ENCODE results near the gene UBL3.

UBL3 gene

GRCh38 chr13:29782798-29783197 is 67.6 kb downstream of the UBL3 start:
- Mint-ChIP-seq H3K9me3 (no peaks in the 10 kb centered on the region), H3K4me3 (no peak overlapping the region), H3K4me1 (peaks cover 19 to 34% of the 10 kb centered on the region in 2 donors), H3K27me3 (no peaks in the 10 kb centered on the region), H3K36me3 (no peaks in the 10 kb centered on the region), H3K27ac (no peak overlapping the region)
- DNase-seq (no peak), ATAC-seq (replicated peaks) (peak; percentile 81 to 96)

DNA sequence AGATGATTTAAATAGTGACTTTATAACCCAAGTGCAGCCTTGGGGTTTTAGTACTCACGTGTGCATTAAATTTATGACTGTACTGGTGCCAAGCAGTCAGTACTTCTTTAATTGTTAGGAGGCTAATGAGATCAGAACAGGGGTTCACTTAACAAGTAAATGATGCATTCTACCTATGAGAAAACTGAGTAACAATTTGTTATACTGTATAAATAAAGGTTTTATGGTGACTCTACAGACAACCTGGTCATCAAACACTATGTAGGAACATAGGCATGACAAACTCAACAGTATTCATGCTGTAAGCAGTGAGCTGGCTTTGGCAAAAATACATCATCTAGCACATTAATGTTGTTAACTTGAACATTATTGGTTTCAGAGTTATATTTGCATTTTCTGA is 75.6 kb downstream of the UBL3 start:
- ATAC-seq (replicated peaks) (no peak), DNase-seq (no peak)
- H3K4me1 Mint-ChIP-seq: peaks cover 9% of the 10 kb centered on the region in 2 donors
- peaks cover 2 to 4% of the 10 kb centered on the region in 2 donors for H3K36me3 Mint-ChIP-seq
- H3K27me3 Mint-ChIP-seq: no peaks in the 10 kb centered on the region
- no peak overlapping the region for H3K27ac Mint-ChIP-seq
- H3K9me3 Mint-ChIP-seq: no peaks in the 10 kb centered on the region
- H3K4me3 Mint-ChIP-seq: no peak overlapping the region

- no peak overlapping the region for H3K27ac Mint-ChIP-seq
- DNase-seq: no peak
- peaks cover 2 to 5% of the 10 kb centered on the region in 2 donors for H3K4me1 Mint-ChIP-seq
- H3K4me3 Mint-ChIP-seq: no peak overlapping the region
- no peaks in the 10 kb centered on the region for H3K9me3 Mint-ChIP-seq
- ATAC-seq (replicated peaks): peak; percentile 52 to 67
- H3K27me3 Mint-ChIP-seq: no peaks in the 10 kb centered on the region
- H3K36me3 Mint-ChIP-seq: peaks cover 9 to 10% of the 10 kb centered on the region in 2 donors
Observed at GRCh38 chr13:29771247-29771646, 79.2 kb downstream of the UBL3 start.

DNA sequence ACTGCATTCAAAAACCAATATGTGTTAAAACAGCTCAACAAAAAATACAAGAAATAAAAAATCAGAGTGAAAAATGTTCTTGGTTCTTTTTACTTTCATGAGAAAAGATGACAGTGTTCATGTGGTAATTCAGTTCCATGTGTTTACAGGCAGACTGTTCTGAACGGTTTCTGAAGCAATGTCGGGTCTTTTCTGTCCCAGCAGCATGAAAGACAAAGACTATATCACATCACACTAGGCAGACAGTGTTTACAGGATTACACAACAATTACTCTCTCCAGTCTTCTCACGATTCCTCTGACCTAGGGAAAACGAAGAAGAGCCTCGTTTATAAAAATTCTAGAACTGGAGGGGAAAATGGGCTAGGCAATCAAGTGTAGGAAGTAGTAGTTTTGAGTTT is 83.4 kb downstream of the UBL3 start:
- DNase-seq: no peak

DNA sequence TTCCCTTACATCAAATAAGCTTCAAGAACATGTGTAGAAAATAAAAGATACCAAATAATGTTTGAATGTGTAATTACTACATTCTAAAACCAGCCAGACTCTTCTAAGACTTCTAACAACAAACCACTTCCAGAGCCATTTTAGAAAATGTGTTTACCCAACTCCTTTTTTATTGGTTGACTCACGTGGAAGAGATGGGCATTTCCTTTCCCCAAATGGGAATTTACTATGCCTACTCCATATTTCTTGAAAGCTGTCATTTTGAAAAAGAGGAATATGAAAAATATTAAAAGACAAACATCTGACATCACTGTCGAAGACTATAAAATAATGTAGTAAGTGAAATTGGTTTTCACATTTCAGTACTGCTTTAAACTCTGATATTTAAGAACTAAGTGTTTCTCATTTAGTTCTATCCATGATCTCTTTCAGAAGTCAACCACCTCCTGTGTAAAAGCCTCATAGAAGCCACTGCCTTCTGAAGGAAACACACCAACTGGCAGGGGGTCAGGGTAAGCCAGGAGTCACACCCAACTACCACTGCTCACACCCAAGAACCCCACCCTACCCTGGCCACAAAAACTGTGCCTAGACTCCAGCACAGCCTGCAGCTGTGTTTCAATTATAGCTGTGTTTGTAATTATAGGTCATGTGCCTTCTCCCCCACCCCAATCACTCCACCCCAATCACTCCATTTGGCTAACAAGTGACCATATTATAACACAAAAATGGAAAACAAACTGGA is 86.8 kb downstream of the UBL3 start:
- Mint-ChIP-seq H3K36me3 (peaks cover 23 to 30% of the 10 kb centered on the region in 2 donors), H3K9me3 (peaks cover 3 to 9% of the 10 kb centered on the region in 2 donors), H3K27me3 (no peaks in the 10 kb centered on the region), H3K4me1 (peaks cover 8 to 22% of the 10 kb centered on the region in 2 donors), H3K4me3 (no peak overlapping the region), H3K27ac (no peak overlapping the region)
- no peak for ATAC-seq (replicated peaks)
- DNase-seq: no peak

More for the DNA sequence above, 83.4 kb downstream of the UBL3 start:
- H3K36me3 Mint-ChIP-seq: peaks cover 14 to 15% of the 10 kb centered on the region in 2 donors
- H3K27me3 Mint-ChIP-seq: no peaks in the 10 kb centered on the region
- ATAC-seq (replicated peaks): no peak
- no peak overlapping the region for H3K27ac Mint-ChIP-seq
- no peak overlapping the region for H3K4me3 Mint-ChIP-seq
- no peaks in the 10 kb centered on the region for H3K9me3 Mint-ChIP-seq
- peaks cover 2 to 9% of the 10 kb centered on the region in 2 donors for H3K4me1 Mint-ChIP-seq

DNA sequence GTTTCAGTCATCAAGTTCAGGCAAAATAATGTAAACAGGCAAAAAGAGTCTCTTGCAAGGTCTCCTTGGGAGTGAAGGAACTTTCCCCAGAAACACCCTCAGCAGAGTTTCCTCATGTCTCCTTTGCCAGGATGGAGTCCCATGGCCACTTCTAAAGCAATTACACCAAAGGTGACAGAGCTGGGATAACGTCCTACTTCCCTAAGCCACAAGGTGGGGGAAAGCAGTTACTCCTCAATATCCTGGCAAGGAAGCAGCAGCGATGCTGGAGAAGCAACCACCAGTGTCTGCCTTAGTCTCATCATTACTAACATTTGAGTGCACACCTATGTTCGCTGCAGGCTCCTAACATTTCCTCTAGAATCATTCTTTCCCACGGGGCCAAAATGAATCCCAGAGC is 88.6 kb downstream of the UBL3 start:
- Mint-ChIP-seq H3K4me3 (no peak overlapping the region), H3K9me3 (peaks cover 3 to 9% of the 10 kb centered on the region in 2 donors), H3K4me1 (peaks cover 10 to 24% of the 10 kb centered on the region in 2 donors), H3K27ac (no peak overlapping the region), H3K27me3 (no peaks in the 10 kb centered on the region), H3K36me3 (peaks cover 17 to 27% of the 10 kb centered on the region in 2 donors)
- no peak for DNase-seq
- ATAC-seq (replicated peaks): no peak

DNA sequence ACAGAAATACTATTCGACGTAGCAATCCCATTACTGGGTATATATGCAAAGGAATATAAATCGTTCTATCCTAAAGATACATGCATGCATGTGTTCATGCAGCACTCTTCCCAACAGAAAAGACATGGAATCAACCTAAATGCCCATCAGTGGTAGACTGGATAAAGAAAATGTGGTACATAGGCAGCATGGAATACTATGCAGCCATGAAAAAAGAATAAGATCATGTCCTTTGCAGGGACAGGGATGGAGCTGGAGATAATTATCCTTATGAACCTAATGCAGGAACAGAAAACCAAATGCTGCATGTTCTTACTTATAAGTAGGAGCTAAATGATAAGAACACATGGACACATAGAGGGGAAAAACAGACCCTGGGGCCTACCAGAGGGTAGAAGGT is 89.3 kb downstream of the UBL3 start:
- Mint-ChIP-seq H3K27me3 (no peaks in the 10 kb centered on the region), H3K9me3 (peaks cover 3 to 9% of the 10 kb centered on the region in 2 donors), H3K27ac (no peak overlapping the region), H3K36me3 (peaks cover 16 to 25% of the 10 kb centered on the region in 2 donors), H3K4me3 (no peak overlapping the region), H3K4me1 (peaks cover 10 to 24% of the 10 kb centered on the region in 2 donors)
- DNase-seq: no peak
- no peak for ATAC-seq (replicated peaks)

DNA sequence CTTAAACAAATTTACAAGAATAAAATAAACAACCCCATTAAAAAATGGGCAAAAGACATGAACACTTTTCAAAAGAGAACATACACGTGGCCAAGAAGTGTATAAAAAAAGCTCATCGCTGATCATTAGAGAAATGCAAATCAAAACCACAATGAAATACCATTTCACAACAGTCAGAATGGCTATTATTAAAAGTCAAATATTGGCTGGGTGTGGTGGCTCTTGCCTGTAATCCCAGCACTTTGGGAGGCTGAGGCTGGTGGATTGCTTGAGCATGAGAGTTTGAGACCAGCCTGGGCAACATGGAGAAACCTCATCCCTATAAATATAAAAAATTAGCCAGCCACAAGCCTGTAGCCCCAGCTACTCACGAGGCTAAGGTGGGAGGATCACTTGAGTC is 89.9 kb downstream of the UBL3 start:
- no peak overlapping the region for H3K27ac Mint-ChIP-seq
- H3K27me3 Mint-ChIP-seq: no peaks in the 10 kb centered on the region
- peaks cover 3 to 9% of the 10 kb centered on the region in 2 donors for H3K9me3 Mint-ChIP-seq
- peaks cover 10 to 24% of the 10 kb centered on the region in 2 donors for H3K4me1 Mint-ChIP-seq
- no peak overlapping the region for H3K4me3 Mint-ChIP-seq
- DNase-seq (no peak), ATAC-seq (replicated peaks) (no peak)
- peaks cover 16 to 25% of the 10 kb centered on the region in 2 donors for H3K36me3 Mint-ChIP-seq

GRCh38 chr13:29758531-29759114 is 91.8 kb downstream of the UBL3 start:
- peak; percentile 53 for DNase-seq
- peak overlapping the region; percentile 3 to 18 for H3K4me3 Mint-ChIP-seq
- peaks cover 3 to 10% of the 10 kb centered on the region in 2 donors for H3K9me3 Mint-ChIP-seq
- ATAC-seq (replicated peaks): peak; percentile 91 to 95
- H3K36me3 Mint-ChIP-seq: peaks cover 10 to 19% of the 10 kb centered on the region in 2 donors
- H3K27ac Mint-ChIP-seq: peak overlapping the region; percentile 82
- H3K27me3 Mint-ChIP-seq: no peaks in the 10 kb centered on the region
- H3K4me1 Mint-ChIP-seq: peaks cover 9 to 20% of the 10 kb centered on the region in 2 donors

- Mint-ChIP-seq H3K36me3 (peaks cover 8 to 16% of the 10 kb centered on the region in 2 donors), H3K4me3 (no peak overlapping the region), H3K4me1 (peaks cover 14 to 32% of the 10 kb centered on the region in 2 donors), H3K27me3 (no peaks in the 10 kb centered on the region), H3K9me3 (peaks cover 3 to 10% of the 10 kb centered on the region in 2 donors), H3K27ac (no peak overlapping the region)
- ATAC-seq (replicated peaks): no peak
- no peak for DNase-seq
Observed at GRCh38 chr13:29756506-29756905, 93.9 kb downstream of the UBL3 start.

DNA sequence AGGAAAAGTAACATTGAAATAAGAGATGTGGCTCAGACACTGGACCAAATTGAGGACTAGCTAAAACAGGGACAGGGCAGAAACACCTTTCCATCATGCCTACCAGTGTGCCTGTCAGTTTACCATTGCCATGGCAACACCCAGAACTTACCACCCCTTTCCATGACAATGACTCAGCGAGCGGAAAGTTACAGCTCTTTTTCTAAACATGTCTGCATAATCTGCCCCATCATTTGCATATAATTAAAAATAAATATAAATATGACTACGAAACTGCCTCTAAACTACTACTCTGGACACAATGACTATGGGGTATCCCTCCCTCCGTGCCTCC is 96.0 kb downstream of the UBL3 start:
- Mint-ChIP-seq H3K9me3 (peaks cover 0 to 1% of the 10 kb centered on the region in 2 donors), H3K27me3 (peaks cover 0 to 5% of the 10 kb centered on the region in 2 donors), H3K27ac (peak overlapping the region; percentile 32), H3K4me1 (peaks cover 11 to 27% of the 10 kb centered on the region in 2 donors), H3K36me3 (no peaks in the 10 kb centered on the region), H3K4me3 (no peak overlapping the region)
- no peak for ATAC-seq (replicated peaks)
- DNase-seq: no peak

DNA sequence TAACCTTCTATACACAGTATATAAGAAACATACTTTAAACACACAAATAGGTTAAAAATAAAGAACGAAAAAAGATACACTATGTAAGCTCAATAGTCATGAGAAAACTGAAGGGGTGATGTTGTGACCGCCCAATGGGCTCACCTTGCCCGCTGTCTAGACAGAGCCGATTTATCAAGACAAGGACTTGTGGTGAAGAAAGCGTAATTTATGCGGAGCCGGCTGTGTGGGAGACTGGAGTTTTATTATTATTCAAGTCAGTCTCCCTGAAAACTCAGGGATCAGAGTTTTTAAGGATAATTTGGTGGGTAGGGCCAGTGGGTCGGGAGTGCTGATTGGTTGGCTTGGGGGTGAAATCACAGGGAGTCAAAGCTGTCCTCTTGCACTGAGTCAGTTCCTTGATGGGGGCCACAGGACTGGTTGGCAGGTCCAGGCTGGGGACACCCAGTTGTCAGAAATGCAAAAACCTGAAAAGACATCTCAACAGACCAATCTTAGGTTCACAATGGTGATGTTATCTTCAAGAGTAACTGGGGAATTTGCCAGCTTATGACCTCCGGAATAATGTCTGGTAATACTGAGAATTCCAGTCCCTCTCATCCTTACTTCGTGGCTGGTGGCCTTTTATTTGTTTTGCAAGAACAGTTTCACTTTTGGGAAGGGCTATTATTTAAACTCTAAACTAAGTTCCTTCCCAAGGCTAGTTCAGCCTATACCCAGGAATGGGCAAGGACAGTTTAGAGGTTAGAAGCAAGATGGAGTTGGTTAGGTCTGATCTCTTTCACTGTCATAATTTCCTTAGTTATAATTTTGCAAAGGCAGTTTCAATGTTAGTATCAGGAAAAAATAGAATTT is 96.6 kb downstream of the UBL3 start:
- Mint-ChIP-seq H3K4me3 (no peak overlapping the region), H3K27ac (no peak overlapping the region), H3K4me1 (peaks cover 11 to 23% of the 10 kb centered on the region in 2 donors), H3K27me3 (peaks cover 0 to 5% of the 10 kb centered on the region in 2 donors), H3K9me3 (peaks cover 0 to 1% of the 10 kb centered on the region in 2 donors), H3K36me3 (no peaks in the 10 kb centered on the region)
- no peak for DNase-seq
- no peak for ATAC-seq (replicated peaks)

GRCh38 chr13:29752175-29752574 is 98.2 kb downstream of the UBL3 start:
- H3K4me3 Mint-ChIP-seq: no peak overlapping the region
- peaks cover 0 to 5% of the 10 kb centered on the region in 2 donors for H3K27me3 Mint-ChIP-seq
- H3K27ac Mint-ChIP-seq: no peak overlapping the region
- peaks cover 6 to 18% of the 10 kb centered on the region in 2 donors for H3K4me1 Mint-ChIP-seq
- peaks cover 0 to 1% of the 10 kb centered on the region in 2 donors for H3K9me3 Mint-ChIP-seq
- ATAC-seq (replicated peaks) (no peak), DNase-seq (no peak)
- no peaks in the 10 kb centered on the region for H3K36me3 Mint-ChIP-seq

DNA sequence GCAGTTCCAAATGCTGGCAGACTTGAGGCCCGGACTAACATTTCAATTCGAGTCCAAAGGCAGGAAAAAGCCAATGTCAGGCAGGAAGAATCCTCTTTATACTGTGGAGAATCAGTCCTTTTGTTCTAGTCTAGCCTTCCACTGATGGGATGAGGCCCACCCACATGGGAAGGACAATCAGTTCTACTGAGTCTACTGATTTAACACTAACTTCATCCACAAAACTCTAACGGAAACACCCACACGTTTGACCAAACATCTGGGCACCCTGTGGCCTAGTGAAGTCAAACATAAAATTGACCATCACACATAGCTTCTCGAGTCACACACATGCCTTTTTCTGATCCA is 100.3 kb downstream of the UBL3 start:
- Mint-ChIP-seq H3K4me1 (peaks cover 6 to 18% of the 10 kb centered on the region in 2 donors), H3K4me3 (no peak overlapping the region), H3K27me3 (peaks cover 2 to 12% of the 10 kb centered on the region in 2 donors), H3K27ac (no peak overlapping the region), H3K36me3 (no peaks in the 10 kb centered on the region), H3K9me3 (peaks cover 0 to 1% of the 10 kb centered on the region in 2 donors)
- DNase-seq (no peak), ATAC-seq (replicated peaks) (no peak)
